Measurements from ENCODE around the gene HERC2.
"Not testable (repeated sequence)": the region's sequence is repeated elsewhere in the genome, so short reads cannot be mapped to it uniquely, and the experiment has no call there.

The HERC2 gene

DNA sequence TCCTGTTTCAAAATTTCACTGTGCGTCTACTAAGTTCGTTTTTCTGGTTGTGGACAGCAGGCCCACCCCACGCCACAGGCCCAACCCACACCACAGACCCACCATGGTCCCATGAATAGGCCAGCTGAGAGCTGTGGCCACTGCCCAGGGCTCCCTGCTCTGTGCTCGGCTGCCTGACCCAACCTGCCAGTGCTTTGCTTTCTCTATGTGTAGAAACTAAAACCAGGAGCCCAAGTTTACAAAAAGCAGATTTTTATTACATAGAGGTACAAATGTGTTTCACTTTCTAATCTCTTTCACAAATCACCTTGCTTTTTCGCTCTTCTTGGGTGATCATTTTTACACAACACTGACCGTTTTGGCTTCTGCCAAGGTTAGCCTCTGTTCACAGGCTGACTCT lies 69.1 kb downstream of the HERC2 start:
- Histone ChIP-seq H3K36me3 (peaks cover 38% of the 10 kb centered on the region), H3K9me3 (no peaks in the 10 kb centered on the region)
- no peak for DNase-seq

DNA sequence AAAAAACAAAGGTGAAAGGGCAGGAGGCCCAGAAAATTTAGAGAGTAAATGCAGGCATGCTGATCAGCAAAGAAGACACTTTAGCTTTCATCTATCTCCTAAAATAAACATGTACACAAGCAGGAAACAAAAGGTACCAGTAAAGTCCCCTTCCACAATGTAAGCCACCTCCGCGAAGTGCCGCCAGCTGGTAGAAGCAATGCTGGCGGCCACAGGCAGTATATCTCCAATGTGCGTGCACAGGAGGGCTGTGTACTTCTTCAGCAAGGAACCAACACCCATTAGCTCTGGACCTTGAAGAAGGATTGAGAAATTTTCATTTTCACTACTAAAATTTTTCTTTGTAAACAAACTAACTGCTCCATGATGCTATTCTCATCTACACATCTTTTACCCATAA lies 75.4 kb downstream of the HERC2 start:
- peaks cover 57% of the 10 kb centered on the region for H3K36me3 ChIP-seq
- DNase-seq, result no peak
- TF ChIP-seq, protein P1, sequence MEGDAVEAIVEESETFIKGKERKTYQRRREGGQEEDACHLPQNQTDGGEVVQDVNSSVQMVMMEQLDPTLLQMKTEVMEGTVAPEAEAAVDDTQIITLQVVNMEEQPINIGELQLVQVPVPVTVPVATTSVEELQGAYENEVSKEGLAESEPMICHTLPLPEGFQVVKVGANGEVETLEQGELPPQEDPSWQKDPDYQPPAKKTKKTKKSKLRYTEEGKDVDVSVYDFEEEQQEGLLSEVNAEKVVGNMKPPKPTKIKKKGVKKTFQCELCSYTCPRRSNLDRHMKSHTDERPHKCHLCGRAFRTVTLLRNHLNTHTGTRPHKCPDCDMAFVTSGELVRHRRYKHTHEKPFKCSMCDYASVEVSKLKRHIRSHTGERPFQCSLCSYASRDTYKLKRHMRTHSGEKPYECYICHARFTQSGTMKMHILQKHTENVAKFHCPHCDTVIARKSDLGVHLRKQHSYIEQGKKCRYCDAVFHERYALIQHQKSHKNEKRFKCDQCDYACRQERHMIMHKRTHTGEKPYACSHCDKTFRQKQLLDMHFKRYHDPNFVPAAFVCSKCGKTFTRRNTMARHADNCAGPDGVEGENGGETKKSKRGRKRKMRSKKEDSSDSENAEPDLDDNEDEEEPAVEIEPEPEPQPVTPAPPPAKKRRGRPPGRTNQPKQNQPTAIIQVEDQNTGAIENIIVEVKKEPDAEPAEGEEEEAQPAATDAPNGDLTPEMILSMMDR (IDR thresholded peaks at IDR 0.05; ENCODE audit: low read depth, low read length), result no peak
- no peaks in the 10 kb centered on the region for H3K27me3 ChIP-seq
- H3K4me3 ChIP-seq (ENCODE audit: low read depth, low read length), result no peak overlapping the region
- H3K9me3 ChIP-seq, result no peaks in the 10 kb centered on the region
- no peaks in the 10 kb centered on the region for H3K4me1 ChIP-seq

More for the DNA sequence above, 69.1 kb downstream of the HERC2 start:
- TF ChIP-seq, protein P1 (IDR thresholded peaks at IDR 0.05; ENCODE audit: low read depth, low read length), result no peak
- Histone ChIP-seq H3K4me1 (no peaks in the 10 kb centered on the region), H3K4me3 (ENCODE audit: low read depth, low read length) (no peak overlapping the region), H3K27me3 (no peaks in the 10 kb centered on the region)

- no peaks in the 10 kb centered on the region for H3K4me1 ChIP-seq
- no peaks in the 10 kb centered on the region for H3K27me3 ChIP-seq
- peaks cover 58% of the 10 kb centered on the region for H3K36me3 ChIP-seq
- TF ChIP-seq, protein P1 (IDR thresholded peaks at IDR 0.05; ENCODE audit: low read depth, low read length), result no peak
- no peaks in the 10 kb centered on the region for H3K9me3 ChIP-seq
- H3K4me3 ChIP-seq (ENCODE audit: low read depth, low read length), result no peak overlapping the region
- no peak for DNase-seq
Measured at GRCh38 chr15:28243901-28244300, 78.1 kb downstream of the HERC2 start.

DNA sequence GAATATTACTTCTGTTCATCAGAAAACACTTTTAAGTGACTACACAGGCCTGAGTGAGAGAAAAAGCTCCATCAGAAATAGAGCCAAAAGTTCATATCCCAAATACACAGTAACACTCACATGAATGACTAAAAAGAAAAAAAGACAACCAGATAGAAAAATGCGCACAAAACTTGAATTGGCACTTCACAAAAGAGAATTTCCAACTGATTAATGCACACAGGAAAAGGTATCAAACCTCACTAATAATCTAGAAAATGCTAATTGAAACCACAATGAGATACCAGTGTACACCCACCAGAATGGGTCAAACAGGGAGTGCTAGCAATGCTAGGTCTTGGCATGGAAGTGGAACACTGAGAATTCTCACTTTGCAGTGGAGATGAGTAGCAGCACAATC lies 78.6 kb downstream of the HERC2 start:
- H3K36me3 ChIP-seq, result peaks cover 54% of the 10 kb centered on the region
- no peaks in the 10 kb centered on the region for H3K27me3 ChIP-seq
- TF ChIP-seq, protein P1 (IDR thresholded peaks at IDR 0.05; ENCODE audit: low read depth, low read length), result no peak

GRCh38 chr15:28238296-28238695 lies 83.7 kb downstream of the HERC2 start:
- not testable (repeated sequence) for H3K9me3 ChIP-seq; H3K4me1 ChIP-seq; DNase-seq; H3K4me3 ChIP-seq (ENCODE audit: low read depth, low read length); H3K27me3 ChIP-seq
- peaks cover 16% of the 10 kb centered on the region for H3K36me3 ChIP-seq

More for the DNA sequence above, 78.6 kb downstream of the HERC2 start:
- Histone ChIP-seq H3K4me3 (ENCODE audit: low read depth, low read length) (no peak overlapping the region), H3K9me3 (no peaks in the 10 kb centered on the region), H3K4me1 (no peaks in the 10 kb centered on the region)
- no peak for DNase-seq

DNA sequence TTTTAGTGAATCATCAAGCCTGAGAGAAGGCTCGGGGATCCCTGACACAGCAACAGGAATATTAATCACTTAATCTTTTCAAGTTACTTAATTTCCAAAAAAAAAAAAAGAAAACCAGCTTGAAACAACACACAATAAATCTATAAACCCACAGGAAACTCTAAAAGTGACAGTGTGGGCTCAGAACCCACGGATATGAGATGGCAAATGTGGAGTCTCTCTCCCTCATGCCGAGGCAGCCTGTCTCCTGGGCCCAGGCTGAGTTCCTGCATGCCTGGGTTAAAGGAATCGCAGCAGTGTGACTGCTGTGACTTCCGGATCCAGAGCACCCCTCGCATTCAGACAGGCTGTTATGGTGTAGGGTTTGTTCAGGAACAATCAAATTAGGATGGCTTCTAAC lies 90.2 kb downstream of the HERC2 start:
- not testable (repeated sequence) for H3K4me3 ChIP-seq (ENCODE audit: low read depth, low read length); H3K9me3 ChIP-seq; H3K27me3 ChIP-seq; H3K36me3 ChIP-seq; DNase-seq; H3K4me1 ChIP-seq

DNA sequence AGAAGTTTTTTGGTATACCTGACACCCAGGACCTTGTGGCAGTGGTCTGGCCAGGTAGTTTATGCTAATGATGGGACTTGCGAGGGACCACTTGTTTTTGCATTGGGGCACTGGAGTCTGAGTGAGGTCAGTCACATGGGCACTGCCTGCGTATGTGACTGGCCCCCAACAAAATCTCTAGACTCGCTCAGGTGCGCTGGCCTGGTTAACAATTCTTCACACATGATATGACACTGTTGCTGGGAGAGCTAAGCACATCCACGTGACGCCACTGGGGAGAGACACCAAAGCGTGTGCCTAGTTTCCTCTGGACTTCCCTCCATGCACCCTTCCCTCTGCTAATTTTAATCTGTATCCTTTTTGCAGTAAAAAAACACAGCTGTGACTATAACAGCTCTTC lies 90.6 kb downstream of the HERC2 start:
- not testable (repeated sequence) for H3K4me3 ChIP-seq (ENCODE audit: low read depth, low read length); DNase-seq; H3K9me3 ChIP-seq; H3K36me3 ChIP-seq; H3K4me1 ChIP-seq; H3K27me3 ChIP-seq

DNA sequence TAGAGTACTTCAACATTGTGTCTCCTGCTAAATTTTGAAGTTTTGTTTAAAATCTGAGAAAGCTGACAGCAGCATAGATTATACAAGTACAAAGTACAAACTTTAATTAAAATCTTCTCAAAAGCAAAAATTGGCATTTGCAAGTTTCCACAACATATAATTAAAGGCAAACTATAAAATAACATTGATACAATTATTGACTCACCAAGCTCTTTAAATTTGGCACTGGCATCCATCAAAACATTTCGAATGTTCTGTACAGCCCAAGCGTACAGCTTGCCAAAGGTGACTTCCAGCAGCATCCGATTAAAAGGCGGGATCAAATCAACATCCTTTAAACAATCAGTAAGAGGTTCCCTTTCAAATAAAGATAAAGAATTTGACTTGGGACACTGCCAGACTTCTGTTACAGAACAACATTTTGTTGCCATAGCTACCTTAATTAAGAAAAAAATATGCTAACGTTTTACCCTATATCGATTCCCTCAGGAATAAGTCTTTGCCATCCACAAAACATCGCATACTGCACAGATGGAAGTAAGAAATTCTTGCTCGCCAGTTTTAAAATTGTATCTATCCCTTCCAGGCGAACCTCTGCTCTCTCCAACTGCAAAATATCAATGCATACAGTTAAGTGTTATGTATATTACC lies 92.9 kb downstream of the HERC2 start:
- not testable (repeated sequence) for H3K27me3 ChIP-seq; H3K36me3 ChIP-seq; H3K4me1 ChIP-seq; H3K9me3 ChIP-seq; DNase-seq; H3K4me3 ChIP-seq (ENCODE audit: low read depth, low read length)
